Measurements from ENCODE around the gene EBF4. TPM values are rescaled to one million over a fixed set of nuclear protein-coding genes. Genes with fewer than 3 reads are reported as not detected.

Gene EBF4
- total RNA-seq, 2 experiments from 2014 or later, result 1.5 to 4.4 TPM

DNA sequence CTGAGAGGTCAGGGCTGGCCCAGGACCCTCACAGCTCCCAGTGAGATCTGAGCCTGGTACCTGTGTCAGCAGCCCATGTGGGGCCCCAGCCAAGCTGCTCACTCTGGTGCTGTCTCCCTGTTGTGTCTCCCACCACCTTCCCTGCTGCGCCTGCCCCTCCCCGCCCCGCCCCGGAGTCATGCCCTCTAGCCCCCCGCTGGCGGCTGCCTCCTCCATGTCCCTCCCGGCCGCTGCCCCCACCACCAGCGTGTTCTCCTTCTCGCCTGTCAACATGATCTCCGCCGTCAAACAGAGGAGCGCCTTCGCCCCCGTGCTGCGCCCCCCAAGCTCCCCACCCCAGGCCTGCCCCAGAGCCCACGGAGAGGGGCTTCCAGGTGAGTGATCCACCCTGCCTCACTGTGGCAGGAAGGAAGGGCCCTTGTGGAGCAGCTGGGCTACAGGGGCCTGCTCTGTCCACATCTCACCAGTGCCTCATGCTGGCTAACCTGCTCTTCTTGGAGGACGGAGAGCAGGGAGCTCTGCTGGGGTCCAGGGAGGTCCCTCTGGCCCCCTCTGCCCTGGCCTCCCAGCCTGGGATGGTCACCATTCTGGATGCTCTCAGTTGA, 63.0 kb downstream of the EBF4 start:
- POLR2A ChIA-PET, result no interaction called here
- no peak for DNase-seq (ENCODE audit: low spot score)
- no peak overlapping the region for H3K4me3 ChIP-seq (ENCODE audit: low read depth, low read length, poor library complexity, severe bottlenecking)
- H3K36me3 ChIP-seq (ENCODE audit: insufficient read depth, low read length), result no peaks in the 10 kb centered on the region
- H3K27ac ChIP-seq (ENCODE audit: low read depth, low read length, poor library complexity, severe bottlenecking), result no peak overlapping the region
- no peaks in the 10 kb centered on the region for H3K79me2 ChIP-seq (ENCODE audit: insufficient read depth, low read depth, low read length)
- no peaks in the 10 kb centered on the region for H4K20me1 ChIP-seq (ENCODE audit: insufficient read depth, low read length)
- no peak overlapping the region for H3K4me2 ChIP-seq (ENCODE audit: low read length)
- no peaks in the 10 kb centered on the region for H3K9me3 ChIP-seq (ENCODE audit: low read length)
- CTCF ChIA-PET (ENCODE audit: unreplicated experiment), result no interaction called here
- no peak overlapping the region for H2AFZ ChIP-seq (ENCODE audit: low read length)
- intact Hi-C loops (cut with micrococcal nuclease; ENCODE audit: unreplicated experiment), result loop anchor here (5.0 kb wide), 1 partner anchor 97 kb away; no protein-coding TSS in a partner anchor
- peaks cover 18% of the 10 kb centered on the region for H3K4me1 ChIP-seq (ENCODE audit: insufficient read depth, low read length, poor library complexity, severe bottlenecking)
- TF ChIP-seq, protein P1, sequence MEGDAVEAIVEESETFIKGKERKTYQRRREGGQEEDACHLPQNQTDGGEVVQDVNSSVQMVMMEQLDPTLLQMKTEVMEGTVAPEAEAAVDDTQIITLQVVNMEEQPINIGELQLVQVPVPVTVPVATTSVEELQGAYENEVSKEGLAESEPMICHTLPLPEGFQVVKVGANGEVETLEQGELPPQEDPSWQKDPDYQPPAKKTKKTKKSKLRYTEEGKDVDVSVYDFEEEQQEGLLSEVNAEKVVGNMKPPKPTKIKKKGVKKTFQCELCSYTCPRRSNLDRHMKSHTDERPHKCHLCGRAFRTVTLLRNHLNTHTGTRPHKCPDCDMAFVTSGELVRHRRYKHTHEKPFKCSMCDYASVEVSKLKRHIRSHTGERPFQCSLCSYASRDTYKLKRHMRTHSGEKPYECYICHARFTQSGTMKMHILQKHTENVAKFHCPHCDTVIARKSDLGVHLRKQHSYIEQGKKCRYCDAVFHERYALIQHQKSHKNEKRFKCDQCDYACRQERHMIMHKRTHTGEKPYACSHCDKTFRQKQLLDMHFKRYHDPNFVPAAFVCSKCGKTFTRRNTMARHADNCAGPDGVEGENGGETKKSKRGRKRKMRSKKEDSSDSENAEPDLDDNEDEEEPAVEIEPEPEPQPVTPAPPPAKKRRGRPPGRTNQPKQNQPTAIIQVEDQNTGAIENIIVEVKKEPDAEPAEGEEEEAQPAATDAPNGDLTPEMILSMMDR (conservative IDR thresholded peaks at IDR 0.05; ENCODE audit: low read length), result no peak
- TF ChIP-seq EZH2phosphoT487 (IDR thresholded peaks at IDR 0.05; ENCODE audit: borderline replicate concordance, low read depth, low read length), result no peak
- no TSS peak for BruUV-seq (replicated peaks)
- no peaks in the 10 kb centered on the region for H3K9me2 ChIP-seq (ENCODE audit: insufficient read depth, low read length)

- Histone ChIP-seq H3K4me3 (ENCODE audit: low read depth, low read length, poor library complexity, severe bottlenecking) (no peak overlapping the region), H3K9me2 (ENCODE audit: insufficient read depth, low read length) (no peaks in the 10 kb centered on the region), H3K36me3 (ENCODE audit: insufficient read depth, low read length) (no peaks in the 10 kb centered on the region), H3K4me1 (ENCODE audit: insufficient read depth, low read length, poor library complexity, severe bottlenecking) (peaks cover 22% of the 10 kb centered on the region), H3K27ac (ENCODE audit: low read depth, low read length, poor library complexity, severe bottlenecking) (no peak overlapping the region), H2AFZ (ENCODE audit: low read length) (no peak overlapping the region), H4K20me1 (ENCODE audit: insufficient read depth, low read length) (no peaks in the 10 kb centered on the region), H3K79me2 (ENCODE audit: insufficient read depth, low read depth, low read length) (no peaks in the 10 kb centered on the region), H3K4me2 (ENCODE audit: low read length) (no peak overlapping the region), H3K9me3 (ENCODE audit: low read length) (no peaks in the 10 kb centered on the region)
- TF ChIP-seq EZH2phosphoT487 (IDR thresholded peaks at IDR 0.05; ENCODE audit: borderline replicate concordance, low read depth, low read length), result no peak
- TF ChIP-seq, protein P1 (conservative IDR thresholded peaks at IDR 0.05; ENCODE audit: low read length), result peak; percentile 46
- intact Hi-C loops (cut with micrococcal nuclease; ENCODE audit: unreplicated experiment), result loop anchor here (5.0 kb wide), 1 partner anchor 96 kb away; no protein-coding TSS in a partner anchor
- no TSS peak for BruUV-seq (replicated peaks)
- ChIA-PET CTCF (ENCODE audit: unreplicated experiment) (no interaction called here), POLR2A (no interaction called here)
- no peak for DNase-seq (ENCODE audit: low spot score)
Observed at GRCh38 chr20:2756056-2756611, 63.6 kb downstream of the EBF4 start.

GRCh38 chr20:2757001-2757400, 64.4 kb downstream of the EBF4 start:
- TF ChIP-seq EZH2phosphoT487 (IDR thresholded peaks at IDR 0.05; ENCODE audit: borderline replicate concordance, low read depth, low read length), result no peak
- TF ChIP-seq, protein P1 (conservative IDR thresholded peaks at IDR 0.05; ENCODE audit: low read length), result no peak
- H3K4me2 ChIP-seq (ENCODE audit: low read length), result no peak overlapping the region
- no peak for DNase-seq (ENCODE audit: low spot score)
- H3K9me2 ChIP-seq (ENCODE audit: insufficient read depth, low read length), result no peaks in the 10 kb centered on the region
- H3K4me3 ChIP-seq (ENCODE audit: low read depth, low read length, poor library complexity, severe bottlenecking), result no peak overlapping the region
- ChIA-PET POLR2A (no interaction called here), CTCF (ENCODE audit: unreplicated experiment) (no interaction called here)
- no peak overlapping the region for H2AFZ ChIP-seq (ENCODE audit: low read length)
- BruUV-seq (replicated peaks), result no TSS peak
- H3K9me3 ChIP-seq (ENCODE audit: low read length), result no peaks in the 10 kb centered on the region
- H4K20me1 ChIP-seq (ENCODE audit: insufficient read depth, low read length), result no peaks in the 10 kb centered on the region
- no peak overlapping the region for H3K27ac ChIP-seq (ENCODE audit: low read depth, low read length, poor library complexity, severe bottlenecking)
- H3K36me3 ChIP-seq (ENCODE audit: insufficient read depth, low read length), result no peaks in the 10 kb centered on the region
- peaks cover 22% of the 10 kb centered on the region for H3K4me1 ChIP-seq (ENCODE audit: insufficient read depth, low read length, poor library complexity, severe bottlenecking)
- intact Hi-C loops (cut with micrococcal nuclease; ENCODE audit: unreplicated experiment), result loop anchor here (5.0 kb wide), 1 partner anchor 95 kb away; no protein-coding TSS in a partner anchor
- no peaks in the 10 kb centered on the region for H3K79me2 ChIP-seq (ENCODE audit: insufficient read depth, low read depth, low read length)
